HG03097 (cell line): Measurements from ENCODE around the gene SAV1.

Experiments
- ATAC-seq: cut with Tn5 transposase; IDR thresholded peaks from one replicate; pipeline ENCODE4 v1.9.1; 2021; ENCODE audit not compliant: unreplicated experiment, low FRiP score

Gene SAV1

DNA sequence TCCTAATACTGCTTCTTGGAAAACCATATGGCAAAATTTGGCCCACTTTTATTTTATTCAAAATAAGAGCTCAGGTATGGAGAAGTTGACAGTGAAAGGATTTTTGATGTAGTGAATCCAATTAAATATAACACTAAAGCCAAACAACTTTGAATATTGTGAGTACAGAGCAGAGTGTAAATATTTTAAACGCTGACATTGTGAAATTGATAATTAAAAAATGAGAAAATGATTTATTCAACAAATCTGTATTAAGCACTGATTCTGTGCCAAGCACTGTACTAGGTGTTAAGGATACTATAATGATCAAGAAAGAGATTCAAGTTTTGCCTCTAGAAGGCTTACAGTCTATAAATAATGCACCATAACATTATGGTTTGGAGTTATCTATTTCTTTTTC is 57.6 kb downstream of the SAV1 start:
- no peak for ATAC-seq

DNA sequence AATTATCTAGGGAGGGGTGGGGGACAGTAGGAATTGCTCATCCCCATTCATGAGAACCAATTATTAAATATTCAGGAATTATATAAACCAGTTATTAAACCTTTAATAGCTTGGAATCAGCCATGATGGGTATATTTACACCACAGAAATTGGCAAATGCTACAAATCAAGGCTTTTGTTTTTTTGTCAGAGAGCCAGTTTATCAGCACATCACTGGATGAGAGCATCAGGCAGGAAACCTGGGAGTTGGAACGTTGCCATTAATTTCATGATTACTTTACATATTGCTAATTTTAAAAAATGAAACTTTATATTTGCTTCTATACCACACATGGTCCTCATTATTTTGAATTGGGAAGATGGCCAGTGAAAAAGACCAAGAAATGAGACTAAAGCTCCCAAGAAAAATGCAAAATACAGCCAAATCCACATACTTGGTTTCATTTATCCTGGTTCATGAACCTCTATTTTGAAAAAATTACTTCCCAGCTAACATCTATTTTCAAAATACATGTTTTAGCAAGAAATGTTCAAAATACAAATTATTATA is 59.7 kb downstream of the SAV1 start:
- ATAC-seq: no peak

- ATAC-seq: no peak
These were observed 60.3 kb downstream of the SAV1 start for GRCh38 chr14:50607761-50608160.

DNA sequence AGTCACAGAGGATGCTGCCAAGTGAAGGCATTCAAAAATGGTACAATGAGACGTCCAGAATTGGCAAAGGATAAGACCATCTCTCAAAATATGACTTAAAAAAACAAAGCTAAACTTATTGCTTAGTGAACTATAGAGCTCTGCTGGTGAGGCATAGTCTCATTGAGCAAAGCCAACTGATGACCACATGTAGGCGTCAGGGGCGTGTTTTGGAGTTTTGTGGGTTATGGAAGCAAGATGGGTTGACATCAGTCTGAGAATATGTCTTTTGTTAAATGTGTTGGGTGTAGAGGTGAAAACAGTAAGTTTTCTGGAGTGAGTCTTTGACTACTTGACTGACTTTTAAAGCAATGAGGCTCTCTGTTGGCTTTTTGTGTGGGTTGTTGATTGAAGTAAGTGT is 60.9 kb downstream of the SAV1 start:
- no peak for ATAC-seq

DNA sequence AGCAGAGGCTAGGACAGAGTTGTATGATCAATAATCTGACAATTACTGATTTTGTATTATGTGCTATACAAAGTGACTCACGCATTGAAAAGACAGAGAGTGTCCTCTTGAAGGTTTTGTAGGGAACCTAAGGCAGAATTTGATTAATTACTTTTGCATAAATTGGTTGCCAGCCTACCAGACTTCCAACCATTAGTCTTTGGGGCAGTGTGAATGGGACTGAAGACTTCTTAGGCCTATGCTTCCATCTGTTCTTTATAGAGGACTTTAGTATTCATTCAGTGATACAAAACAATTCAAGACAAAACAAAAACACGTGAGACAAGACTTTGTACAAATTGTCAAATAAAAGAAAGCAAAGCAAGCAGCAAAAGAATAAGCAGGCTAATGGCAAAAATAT is 61.6 kb downstream of the SAV1 start:
- no peak for ATAC-seq

- no peak for ATAC-seq
These were observed 62.3 kb downstream of the SAV1 start for GRCh38 chr14:50605766-50606165.

- ATAC-seq: no peak
These were observed 64.5 kb downstream of the SAV1 start for GRCh38 chr14:50603565-50603964.

DNA sequence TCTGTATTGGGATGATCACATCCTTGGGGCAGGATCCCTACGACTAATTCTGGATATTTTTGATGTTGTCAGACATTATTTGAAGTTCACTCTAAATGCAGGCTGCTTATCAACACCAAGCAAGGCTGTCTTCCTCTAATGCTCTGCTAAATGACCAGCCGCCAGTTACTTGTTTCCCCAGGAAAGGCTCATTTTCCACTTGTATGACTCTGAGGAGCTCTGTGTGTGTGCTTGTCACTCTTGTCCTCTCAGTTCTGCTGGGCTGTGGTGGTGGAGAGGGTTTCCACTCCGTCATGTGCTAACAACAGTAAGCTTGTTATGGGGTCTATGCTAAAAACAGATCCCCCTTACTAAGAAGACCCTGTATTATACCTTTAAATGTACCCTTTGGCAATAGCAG is 66.1 kb downstream of the SAV1 start:
- ATAC-seq: no peak

DNA sequence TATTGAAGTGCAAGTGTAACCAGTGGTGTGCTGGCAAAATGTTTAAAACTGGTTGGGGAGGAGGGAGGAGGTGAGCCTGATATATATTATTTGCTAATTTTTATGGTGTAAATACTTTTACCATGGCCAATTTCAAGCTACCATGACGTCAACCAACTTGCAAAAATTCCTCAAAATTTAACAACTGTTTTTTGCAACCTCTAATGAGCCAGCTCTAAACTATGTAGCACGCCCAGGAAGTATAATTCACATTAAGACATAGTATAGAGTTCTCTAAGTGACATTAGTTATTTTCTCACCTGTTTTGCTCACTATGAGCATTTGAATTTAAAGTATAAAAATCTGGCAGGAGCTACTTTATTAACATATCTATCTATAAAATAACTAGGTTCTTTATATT is 66.7 kb downstream of the SAV1 start:
- ATAC-seq: no peak

DNA sequence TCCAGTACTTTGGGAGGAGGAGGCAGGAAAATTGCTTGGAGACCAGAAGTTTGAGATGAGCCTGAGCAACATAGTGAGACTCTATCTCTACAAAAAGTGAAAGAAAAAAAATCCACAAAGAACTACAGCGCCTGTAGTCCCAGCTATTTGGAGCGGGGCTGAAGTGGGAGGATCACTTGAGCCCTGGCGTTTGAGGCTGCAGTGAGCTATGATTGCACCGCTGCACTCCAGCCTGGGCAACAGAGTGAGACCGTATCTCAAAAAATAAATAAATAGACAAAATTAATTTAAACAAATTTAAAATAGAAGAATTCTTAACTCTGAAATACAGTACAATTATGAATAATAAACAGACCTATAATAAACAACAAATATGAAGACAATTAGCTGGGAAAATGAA is 67.3 kb downstream of the SAV1 start:
- no peak for ATAC-seq

DNA sequence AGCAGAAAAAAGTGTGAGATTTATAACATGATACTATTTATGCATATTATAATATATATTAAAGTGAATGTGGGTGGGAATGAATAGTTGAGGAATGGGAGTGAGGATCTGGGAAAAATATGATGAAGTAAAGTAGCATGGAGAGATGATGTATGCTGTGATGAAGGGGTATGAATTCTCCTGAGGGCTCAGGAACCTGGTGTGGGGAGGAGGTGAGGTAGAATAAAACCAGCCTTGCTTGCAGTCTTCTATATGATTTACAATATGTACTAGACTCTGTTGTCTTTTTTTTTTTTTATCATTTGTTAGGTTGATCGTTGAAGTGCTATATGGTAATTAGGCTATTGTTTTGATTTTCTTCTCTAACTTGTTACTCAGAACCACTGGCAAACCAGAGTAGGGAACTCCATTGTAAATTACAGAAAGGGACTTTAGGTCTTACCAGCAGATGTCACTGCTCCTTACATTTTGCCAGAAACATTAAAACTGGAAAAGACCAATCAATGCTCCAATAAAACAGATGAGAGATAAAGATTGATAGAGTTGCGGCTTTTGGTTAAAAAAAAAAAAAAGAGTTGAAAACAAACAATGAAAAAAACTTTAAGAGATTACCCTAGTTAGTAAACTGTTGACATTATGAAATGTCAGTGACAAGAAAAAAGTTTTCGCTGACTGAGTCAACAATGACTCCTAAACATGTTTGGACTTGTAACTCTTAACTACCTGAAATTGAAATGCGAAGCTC is 68.2 kb downstream of the SAV1 start:
- ATAC-seq: no peak

GRCh38 chr14:50598765-50599164 is 69.3 kb downstream of the SAV1 start:
- no peak for ATAC-seq

DNA sequence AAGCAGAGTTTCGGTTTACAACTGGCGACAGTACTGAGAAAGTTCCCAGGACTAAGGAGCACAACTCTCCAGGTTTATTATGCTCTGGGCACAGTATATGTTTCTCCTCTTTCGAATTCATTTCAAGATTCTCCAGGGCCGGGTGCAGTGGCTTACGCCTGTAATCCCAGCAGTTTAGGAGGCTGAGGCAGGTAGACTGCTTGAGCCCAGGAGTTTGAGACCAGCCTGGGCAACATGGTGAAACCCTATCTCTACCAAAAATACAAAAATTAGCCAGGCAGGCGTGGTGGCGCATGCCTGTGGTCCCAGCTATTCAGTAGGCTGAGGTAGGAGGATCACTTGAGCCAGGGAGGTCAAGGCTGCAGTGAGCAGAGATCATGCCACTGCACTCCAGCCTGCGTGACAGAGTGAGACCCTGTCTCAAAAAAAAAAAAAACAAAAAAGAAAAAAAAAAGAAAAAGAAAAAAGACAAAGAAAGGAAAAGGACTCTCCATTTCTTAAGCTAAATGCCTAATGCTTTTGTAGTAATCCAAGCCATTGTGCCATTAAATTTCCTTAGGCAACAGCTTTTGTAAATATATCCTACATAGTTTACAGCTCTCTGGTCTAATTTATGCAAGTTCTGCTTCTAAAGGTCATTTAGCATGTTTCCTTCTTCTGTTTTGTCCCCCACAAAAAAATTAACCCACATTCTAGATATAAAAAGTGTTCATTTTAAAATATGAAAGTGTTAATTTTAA is 73.4 kb downstream of the SAV1 start:
- no peak for ATAC-seq

GRCh38 chr14:50590464-50590863 is 77.6 kb downstream of the SAV1 start:
- ATAC-seq: no peak
